Epithelial cell of proximal tubule (primary cell): ENCODE measurements around the gene NOS1AP. TPM values are rescaled to one million over a fixed set of nuclear protein-coding genes. Genes with fewer than 3 reads are reported as not detected.

Source experiments
- DNase-seq: peaks from one replicate; pipeline ENCODE4 v3.0.0-alpha.2; 2011; ENCODE audit warnings: low read depth
- H3K4me3 ChIP-seq: 2 replicates; pipeline ENCODE4 v1.5.1; 2011; ENCODE audit warnings: low read depth, mild to moderate bottlenecking, low read length
- CTCF ChIP-seq: conservative IDR thresholded peaks from 2 replicates; pipeline ENCODE4 v1.5.1; 2012; ENCODE audit warnings: low read depth, mild to moderate bottlenecking, low read length
- total RNA-seq: library from RNA; depleted of rRNA; stranded (reverse); fragments of >200 nt; gene quantifications from 2 replicates; pipeline ENCODE4 v1.2.3, GENCODE V29; 2015

Gene NOS1AP
- total RNA-seq, 1 donor from 2014 or later, result 2.2 TPM

DNA sequence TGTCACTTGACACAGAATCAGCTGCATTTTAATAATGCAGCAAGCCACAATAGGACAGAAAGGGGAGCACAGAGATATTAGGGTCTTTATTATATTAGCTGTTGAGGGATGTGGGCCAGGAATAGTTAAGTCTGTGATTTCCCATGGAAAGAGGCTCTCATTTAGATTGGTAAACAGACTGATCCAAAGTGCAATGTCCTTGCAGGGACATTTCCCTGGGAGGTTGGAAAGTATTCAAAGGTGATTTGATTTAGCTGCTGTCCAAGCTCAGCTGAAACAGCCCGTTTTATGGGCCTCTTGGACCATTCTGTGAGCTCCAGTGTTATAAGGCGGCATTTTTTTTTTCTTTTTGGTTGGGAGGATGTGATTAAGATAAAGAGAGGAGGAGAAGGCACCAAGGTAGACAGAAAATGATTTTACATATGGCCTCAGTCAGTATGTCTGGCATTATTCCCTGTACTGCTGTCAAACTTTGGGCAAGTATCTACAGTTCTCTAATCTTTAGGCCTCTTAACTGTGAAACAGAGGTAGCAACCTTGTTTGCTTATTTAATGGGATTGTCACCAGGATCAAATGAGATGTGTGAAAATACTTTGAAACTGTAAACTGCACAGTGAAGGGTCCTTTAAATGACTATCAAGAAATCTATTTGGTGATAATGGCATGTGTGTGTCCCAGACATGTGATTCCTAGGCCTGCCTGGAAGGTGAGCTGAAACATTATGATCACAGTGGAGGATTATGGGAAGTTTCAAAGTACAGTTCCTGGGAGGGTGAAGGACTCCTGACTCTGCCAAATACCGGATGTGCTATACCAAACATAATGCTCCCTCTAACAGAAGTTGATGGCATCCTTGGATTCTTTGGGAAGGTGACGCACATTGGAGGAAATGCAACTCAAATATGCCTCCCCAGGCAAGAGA is 62.2 kb downstream of the NOS1AP start:
- no peak for TF ChIP-seq CTCF

DNA sequence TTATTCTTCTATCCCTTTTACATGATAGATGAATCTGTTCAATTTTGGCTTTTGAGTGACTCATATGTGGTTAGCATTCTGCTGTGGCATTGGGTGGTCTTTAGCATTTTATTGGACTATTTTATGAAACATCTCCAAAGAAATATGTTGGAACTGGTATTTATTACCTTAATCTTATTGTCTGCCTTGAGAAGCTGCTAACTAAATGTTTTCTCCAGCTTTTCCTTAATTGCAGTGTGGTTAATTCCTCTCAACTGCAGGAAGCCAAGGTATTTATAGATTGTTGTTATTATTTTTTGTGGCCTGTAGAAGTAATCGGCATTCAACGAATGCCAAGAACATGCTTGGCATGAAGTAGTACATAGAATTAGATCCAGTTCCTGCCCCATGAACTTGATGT is 64.1 kb downstream of the NOS1AP start:
- TF ChIP-seq CTCF, result no peak
- no peak overlapping the region for H3K4me3 ChIP-seq
- DNase-seq, result no peak

More for the DNA sequence above, 62.2 kb downstream of the NOS1AP start:
- H3K4me3 ChIP-seq, result no peak overlapping the region
- DNase-seq, result no peak

DNA sequence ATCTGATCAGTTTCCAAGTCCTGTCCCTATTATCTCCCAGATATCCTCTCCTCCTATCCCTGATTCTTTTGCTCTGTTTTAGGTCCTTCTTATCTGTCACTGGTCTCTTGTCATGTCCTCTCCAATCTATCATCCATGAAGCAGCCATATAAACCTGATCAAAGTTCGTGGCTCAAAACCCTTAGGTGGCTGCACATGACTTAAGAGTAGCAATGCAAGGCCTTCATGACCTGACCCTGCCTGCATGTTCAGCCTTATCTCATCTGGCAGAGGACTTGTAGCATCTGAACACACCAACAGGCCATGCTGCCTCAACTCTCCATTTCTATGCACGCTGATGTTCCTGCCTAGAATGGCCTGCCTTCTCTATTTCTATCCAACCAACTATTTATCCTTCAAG is 65.2 kb downstream of the NOS1AP start:
- no peak for TF ChIP-seq CTCF
- H3K4me3 ChIP-seq, result no peak overlapping the region
- DNase-seq, result no peak

GRCh38 chr1:162135271-162135775 is 65.8 kb downstream of the NOS1AP start:
- no peak for TF ChIP-seq CTCF
- no peak overlapping the region for H3K4me3 ChIP-seq
- DNase-seq, result no peak

GRCh38 chr1:162136760-162137159 is 67.3 kb downstream of the NOS1AP start:
- TF ChIP-seq CTCF, result no peak
- no peak overlapping the region for H3K4me3 ChIP-seq
- peak; percentile 73 for DNase-seq

DNA sequence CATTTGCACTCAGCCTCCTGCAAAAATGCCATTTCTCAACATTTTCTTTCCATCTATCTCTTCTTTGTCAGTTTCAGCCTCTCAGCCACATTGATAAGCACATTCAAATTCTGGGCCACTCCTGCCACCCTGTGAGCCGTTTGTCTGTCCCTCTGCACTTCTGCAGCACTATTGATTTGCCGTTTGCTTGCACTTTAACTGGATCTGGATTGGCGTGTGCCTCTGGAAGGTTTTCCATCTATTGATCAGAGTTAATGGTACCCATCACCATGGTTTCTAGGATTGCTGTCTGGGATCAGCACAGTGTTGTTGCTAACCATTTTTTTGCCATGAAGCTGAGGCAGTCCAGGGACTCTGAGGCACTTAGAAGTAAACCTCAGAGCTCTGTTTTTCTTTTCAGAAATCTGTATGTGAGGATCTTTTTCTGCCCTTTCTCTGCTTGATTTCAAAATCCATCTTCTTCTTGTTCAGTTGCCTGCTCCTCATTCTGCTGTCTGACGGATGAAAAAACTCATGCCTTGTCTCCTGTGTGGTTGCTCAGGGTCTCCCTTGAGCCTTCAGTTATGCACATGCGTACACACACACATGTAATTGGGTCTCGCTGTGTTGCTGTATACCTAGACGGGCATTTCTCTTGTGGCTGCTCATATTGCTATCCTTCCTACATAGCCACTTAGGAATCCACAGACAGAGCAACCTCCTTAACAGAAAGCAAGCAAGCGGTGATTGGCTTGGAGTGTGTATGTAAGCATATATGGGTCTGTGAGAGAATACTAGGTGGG is 67.9 kb downstream of the NOS1AP start:
- no peak for DNase-seq
- no peak for TF ChIP-seq CTCF
- no peak overlapping the region for H3K4me3 ChIP-seq
